HG03280 (cell line): Measurements from ENCODE around the gene IL4R.

Experiments
- ATAC-seq: cut with Tn5 transposase; IDR thresholded peaks from one replicate; pipeline ENCODE4 v1.9.1; 2021; ENCODE audit warnings: mild to moderate bottlenecking, moderate library complexity; ENCODE audit not compliant: unreplicated experiment

IL4R gene

DNA sequence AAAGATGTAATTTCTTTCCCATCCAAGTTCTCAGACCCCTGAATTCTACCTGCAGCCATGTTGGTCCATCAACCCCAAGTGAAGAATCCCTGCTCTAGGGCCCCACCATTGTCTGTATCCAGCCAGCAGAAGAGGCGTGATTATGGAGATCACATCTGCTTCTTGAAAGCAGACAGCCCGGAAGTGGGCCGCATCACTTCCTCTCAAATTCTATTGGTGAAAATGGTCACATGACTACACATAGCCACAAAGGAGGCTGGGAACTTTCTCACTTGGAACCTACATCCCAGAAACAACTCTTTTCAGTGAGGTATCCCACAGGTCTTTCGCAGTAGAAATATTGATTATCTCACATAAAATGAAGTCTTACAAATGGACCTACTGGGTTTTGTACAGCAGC lies 40.1 kb downstream of the IL4R start:
- ATAC-seq, result no peak

DNA sequence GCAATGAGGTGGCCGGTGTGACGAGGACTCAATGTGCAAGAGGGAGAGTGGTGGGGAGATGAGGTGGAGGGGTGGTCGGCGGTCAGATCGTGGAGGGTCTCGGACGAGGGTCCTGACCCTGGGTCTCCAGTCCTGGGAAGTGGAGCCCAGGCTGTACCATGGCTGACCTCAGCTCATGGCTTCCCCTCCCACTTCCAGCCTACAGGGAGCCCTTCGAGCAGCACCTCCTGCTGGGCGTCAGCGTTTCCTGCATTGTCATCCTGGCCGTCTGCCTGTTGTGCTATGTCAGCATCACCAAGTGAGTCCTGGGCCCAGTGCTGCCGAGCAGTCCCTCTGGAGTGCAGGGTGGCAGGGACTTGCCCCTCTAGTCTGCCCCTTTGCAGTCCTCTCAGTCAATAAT lies 41.8 kb downstream of the IL4R start:
- ATAC-seq, result no peak

DNA sequence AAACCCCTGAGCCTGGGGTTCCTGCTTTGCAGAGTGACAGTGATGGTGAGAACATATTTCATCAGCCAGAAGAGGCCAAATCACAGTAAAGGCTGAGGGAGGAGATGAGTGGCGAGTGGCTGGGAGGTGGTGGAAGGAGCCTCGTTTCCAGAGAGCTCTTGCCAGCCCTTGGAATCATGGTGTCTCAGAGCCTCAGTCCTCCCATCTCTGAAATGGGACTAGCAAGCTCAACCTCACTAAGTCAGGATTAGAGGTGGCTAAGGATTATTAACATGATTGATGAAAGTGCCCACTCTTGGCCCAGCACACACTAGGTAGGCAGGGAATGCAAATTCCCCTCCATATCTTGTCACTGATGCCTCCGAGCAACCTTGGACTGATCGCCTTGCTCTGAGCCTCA lies 43.0 kb downstream of the IL4R start:
- no peak for ATAC-seq

DNA sequence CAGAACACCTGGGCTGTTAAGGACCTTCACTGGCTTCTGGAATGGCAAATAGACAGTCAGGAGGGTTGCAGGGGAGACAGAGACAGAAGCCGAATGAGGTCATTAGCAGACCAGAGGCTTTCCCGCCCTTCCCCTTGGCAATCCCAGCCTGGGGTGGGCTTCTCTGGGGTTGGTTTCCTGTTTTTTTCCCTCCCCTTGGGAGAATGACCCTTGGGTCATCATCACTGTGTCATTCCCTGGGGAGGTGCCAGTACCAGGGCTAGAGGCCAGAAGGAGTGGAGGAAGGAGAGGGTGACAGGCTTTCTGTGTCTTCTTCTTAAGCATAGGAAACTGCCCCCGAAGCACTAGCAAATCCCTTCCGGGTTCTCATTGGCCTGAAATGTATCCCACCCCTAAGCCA lies 45.3 kb downstream of the IL4R start:
- ATAC-seq, result no peak

DNA sequence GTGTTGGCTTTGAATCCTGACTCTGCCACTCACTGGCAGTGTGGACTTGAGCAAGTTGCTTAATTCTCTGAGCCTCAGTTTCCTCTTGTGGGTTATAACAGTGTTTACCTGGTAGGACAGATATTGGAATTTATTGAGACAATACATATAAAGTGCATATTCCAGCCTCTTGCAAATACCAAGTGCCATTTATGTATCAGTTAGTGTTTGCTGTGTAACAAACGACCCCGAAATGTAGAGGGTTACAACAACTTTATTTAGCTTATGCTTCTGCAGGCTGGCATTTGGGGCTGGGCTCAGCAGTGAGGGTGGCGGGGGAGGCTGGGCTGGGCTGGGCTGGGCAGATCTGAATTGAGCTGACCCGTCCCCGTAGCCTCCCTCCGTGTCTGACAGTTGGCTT lies 45.8 kb downstream of the IL4R start:
- ATAC-seq, result no peak

DNA sequence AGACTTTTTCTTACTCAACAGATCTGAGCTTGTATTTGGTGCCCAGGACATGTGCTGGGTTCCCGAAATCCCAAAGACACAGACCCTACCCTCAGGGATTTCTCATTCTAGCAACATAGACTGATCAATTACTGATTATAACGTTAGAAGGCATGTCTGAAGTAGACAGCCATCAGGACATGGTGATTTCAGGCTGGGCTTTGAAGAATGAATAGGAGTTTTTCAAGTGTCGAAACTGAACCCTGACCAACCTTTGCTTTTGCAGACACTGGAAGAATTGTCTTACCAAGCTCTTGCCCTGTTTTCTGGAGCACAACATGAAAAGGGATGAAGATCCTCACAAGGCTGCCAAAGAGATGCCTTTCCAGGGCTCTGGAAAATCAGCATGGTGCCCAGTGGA lies 48.2 kb downstream of the IL4R start:
- no peak for ATAC-seq

DNA sequence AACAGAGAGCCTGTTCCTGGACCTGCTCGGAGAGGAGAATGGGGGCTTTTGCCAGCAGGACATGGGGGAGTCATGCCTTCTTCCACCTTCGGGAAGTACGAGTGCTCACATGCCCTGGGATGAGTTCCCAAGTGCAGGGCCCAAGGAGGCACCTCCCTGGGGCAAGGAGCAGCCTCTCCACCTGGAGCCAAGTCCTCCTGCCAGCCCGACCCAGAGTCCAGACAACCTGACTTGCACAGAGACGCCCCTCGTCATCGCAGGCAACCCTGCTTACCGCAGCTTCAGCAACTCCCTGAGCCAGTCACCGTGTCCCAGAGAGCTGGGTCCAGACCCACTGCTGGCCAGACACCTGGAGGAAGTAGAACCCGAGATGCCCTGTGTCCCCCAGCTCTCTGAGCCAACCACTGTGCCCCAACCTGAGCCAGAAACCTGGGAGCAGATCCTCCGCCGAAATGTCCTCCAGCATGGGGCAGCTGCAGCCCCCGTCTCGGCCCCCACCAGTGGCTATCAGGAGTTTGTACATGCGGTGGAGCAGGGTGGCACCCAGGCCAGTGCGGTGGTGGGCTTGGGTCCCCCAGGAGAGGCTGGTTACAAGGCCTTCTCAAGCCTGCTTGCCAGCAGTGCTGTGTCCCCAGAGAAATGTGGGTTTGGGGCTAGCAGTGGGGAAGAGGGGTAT lies 48.9 kb downstream of the IL4R start:
- no peak for ATAC-seq

DNA sequence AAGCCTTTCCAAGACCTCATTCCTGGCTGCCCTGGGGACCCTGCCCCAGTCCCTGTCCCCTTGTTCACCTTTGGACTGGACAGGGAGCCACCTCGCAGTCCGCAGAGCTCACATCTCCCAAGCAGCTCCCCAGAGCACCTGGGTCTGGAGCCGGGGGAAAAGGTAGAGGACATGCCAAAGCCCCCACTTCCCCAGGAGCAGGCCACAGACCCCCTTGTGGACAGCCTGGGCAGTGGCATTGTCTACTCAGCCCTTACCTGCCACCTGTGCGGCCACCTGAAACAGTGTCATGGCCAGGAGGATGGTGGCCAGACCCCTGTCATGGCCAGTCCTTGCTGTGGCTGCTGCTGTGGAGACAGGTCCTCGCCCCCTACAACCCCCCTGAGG lies 49.5 kb downstream of the IL4R start:
- no peak for ATAC-seq

DNA sequence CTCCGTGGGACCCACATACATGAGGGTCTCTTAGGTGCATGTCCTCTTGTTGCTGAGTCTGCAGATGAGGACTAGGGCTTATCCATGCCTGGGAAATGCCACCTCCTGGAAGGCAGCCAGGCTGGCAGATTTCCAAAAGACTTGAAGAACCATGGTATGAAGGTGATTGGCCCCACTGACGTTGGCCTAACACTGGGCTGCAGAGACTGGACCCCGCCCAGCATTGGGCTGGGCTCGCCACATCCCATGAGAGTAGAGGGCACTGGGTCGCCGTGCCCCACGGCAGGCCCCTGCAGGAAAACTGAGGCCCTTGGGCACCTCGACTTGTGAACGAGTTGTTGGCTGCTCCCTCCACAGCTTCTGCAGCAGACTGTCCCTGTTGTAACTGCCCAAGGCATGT lies 50.0 kb downstream of the IL4R start:
- ATAC-seq, result no peak

DNA sequence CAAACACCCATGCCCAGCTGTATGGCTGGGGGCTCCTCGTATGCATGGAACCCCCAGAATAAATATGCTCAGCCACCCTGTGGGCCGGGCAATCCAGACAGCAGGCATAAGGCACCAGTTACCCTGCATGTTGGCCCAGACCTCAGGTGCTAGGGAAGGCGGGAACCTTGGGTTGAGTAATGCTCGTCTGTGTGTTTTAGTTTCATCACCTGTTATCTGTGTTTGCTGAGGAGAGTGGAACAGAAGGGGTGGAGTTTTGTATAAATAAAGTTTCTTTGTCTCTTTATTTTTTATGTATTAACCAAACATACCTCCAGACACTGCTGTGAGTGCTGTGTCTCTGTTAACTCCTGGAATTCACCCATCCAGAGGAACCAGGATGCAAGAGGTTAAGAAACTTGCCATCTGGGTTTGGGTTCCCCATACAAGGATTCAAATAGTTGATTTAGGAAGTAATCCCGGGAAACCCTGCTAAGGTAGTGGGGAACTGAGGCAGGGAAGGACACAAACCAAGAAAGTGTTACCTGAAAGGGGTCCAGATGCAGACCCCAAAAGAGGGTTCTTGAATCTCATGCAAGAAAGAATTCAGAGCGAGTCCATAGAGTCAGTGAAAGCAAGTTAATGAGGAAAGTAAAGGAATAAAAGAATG lies 50.8 kb downstream of the IL4R start:
- no peak for ATAC-seq

DNA sequence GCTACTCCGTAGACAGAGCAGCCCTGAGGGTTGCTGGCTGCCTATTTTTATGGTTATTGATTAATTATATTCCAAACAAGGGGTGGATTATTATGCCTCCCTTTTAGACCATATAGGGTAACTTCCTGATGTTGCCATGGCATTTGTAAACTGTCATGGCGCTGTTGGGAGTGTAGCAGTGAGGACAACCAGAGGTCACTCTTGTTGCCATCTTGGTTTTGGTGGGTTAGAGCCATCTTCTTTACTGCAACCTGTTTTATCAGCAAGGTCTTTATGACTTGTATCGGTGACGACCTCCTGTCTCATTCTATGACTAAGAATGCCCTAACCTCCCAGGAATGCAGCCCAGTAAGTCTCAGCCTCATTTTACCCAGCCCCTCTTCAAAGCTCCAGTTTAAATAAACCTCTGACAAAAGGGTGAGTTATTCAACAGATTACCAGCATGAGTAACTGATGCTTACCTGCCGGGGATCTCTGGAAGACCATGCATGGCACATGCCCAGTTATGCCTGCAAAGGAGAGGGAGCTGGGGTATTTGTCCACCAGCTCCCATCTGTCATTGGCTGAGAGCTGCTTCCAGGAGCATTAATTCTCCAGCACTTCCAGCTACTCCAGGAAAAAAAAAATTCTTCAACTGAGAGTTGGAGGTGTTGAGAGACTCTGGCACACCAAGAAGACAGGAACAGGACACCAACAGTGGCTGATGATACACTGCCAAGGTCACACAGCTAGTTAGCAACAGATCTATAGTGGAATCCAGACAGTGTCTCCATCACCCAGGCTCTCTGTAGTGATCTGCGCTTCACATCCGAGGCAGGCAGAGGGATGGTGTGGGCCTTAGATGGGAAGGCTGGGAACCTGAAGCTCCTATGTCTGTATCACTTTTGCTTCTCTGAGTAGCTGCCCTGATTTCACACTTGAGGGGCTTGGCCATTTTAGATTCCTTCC lies 51.6 kb downstream of the IL4R start:
- no peak for ATAC-seq

DNA sequence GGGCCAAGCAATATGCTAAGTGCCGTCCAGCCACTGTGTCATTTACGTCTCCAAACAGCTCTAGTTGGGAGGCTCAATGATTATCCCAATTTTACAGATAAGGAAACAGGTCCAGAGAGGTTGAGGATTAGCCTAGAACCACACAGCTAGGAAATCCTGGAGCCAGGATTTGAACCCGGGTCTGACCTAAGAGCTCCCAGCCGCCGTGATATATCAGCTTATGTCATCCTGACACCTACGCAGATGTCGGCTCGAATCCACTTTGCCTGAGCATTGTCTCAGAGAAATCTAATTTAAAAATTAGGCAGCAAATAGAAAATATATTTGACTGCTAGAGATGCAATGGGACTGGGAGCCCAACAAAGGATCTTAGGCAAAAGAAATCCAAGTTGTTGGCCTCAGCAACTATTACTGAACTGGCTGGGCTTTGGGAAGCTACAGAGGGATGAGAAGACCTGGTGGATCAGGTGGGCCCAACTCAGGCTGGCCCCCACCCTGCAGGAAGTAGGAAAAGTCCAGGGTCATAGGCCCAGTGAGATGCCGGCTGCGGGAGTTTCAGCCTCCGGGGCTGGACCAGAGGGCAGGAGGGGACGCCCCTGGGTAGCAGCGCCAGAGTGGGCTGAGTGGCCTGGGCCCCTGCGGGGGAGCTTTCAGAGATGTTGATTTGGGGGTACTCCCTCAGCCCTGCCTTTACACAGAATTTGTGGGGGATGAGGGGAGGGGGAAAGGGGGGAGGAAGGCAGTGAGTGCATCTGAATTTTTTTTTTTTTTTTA lies 53.1 kb downstream of the IL4R start:
- peak; percentile 17 for ATAC-seq

DNA sequence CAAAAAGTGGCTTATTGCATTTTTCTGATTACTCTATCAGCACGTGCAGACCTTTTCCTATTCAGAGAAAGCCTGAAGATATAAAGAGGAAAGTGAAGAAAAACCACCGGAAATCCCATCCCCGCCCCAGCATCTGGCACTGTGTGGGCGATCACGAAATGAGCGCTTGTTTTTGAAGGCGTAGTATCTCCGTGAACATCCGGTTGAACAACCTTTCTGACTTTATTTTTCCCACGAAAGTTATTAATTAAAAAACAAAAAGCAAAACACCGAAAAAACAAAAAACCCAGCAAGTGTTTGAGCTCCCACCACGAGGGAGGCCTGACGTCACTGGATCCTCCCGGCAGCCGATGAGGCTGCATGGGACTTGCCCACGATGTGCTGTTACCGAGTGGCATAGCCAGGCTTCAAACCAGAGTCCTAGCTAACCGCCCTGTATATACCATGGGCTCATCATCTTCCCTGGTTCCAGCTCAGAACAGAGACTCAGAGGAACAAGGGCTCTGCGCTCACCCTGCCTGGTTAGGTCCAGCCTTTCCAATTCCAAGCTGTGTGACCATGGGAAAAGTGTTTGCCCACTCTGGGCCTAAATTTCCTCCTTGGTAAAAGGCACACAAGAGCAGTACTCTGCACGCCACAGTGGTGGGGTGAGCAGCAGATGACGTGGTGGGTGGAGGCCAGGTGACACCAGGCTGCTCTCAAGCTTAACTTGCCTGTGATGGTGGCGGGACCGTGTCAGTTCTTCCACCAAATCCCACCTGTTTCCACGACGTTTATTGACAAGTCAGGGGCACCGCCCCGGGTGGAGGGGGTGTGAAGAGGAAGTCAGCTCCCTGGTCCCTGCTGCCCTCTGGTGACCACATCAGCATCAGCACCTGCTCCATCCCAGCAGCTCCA lies 53.9 kb downstream of the IL4R start:
- ATAC-seq, result peak; percentile 62

DNA sequence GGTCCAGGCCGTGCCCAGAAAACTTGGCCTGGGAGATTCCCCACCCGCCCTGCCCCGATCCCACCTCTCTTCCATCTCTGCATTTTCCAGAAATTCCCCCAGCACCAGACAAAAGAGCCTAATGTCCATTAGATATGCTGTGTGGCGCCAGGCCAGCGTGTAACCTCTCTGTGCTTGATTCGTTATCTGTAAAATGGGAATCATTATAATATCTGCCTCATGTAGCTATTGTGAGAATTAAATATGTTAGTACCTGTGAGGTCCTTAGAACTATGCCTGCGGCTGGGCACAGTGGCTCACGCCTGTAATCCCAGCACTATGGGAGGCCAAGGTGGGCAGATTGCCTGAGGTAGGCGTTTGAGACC lies 54.6 kb downstream of the IL4R start:
- no peak for ATAC-seq

DNA sequence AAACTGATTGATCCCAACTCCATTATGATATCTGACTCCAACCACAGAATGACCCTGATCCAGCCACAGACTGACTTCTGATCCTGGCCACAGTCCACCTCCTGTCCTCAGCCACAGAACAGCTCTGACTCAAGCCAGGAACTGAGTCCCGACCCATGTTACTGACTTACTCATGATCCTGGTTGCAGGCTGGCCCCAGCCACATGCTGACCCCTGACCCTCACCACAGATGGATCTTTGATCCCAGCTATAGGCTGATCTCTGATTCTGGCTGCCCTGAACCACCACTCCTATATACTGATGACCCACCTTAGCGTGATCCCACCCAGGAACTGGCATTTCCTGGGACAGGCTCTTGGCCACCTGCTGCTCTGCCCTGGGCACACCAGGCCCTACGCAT lies 56.0 kb downstream of the IL4R start:
- ATAC-seq, result no peak

DNA sequence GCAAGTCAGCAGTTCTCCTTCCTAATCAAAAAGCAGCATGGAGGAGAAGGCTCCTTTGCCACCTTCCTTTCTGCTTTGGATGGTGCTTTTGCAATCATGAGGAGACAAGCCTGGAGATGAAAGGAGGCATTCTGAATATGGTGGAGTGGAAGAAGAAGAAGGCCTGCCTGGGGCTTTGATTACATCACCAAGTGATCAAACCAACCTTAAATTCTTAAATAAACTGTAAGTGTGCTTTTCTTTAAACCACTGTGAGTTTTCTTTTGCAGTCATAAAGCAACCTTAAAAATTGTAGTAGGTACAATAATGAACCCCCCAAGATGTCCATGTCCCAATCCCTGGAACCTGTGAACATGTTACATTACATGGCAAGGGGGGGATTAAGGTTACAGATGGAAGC lies 56.5 kb downstream of the IL4R start:
- no peak for ATAC-seq

DNA sequence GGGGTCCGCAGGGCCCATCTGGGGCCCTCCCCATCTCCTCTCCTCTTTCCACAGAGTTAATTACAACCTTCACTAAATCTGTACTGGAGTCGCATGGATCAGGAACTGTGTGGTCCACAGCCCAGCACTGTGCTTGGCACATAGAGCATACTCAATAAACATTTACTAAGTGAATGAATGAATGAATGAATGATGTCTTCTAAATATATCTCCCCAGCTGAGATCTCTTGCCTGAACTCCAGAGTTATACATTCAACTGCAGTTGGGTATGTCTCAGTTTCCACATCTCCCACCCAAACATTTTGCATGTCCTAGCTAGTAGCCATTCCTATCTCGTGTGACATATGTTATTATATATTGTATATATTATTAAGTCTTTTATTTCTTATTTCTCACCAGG lies 59.5 kb downstream of the IL4R start:
- no peak for ATAC-seq

DNA sequence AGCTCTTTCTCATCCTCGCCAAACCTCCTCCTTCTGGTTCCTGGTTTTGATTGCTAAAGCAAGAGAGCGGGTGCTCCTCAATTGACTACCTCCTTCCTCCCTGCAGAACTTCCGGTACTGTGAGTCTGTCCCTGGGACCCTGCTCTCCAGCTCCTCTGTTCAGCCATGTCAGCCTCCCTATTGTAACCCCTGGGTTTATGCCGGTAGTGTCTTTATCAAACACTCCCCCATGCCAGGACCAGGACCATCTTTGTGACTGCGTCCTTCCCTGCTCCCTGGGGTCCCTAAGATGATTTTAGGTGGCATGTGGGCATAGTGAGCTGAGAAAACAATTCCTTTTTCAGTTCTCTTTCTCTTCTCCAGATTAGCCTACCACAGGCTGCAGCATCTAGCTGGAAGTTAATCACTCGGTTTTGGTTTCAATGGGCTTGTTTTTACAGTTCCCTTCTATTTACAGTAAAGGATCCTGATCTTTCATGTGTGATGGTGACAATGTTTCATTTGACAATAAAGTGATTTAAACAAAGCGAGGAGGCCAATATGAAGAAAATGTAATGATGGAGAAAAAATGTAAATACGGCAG lies 60.5 kb downstream of the IL4R start:
- peak; percentile 19 for ATAC-seq

DNA sequence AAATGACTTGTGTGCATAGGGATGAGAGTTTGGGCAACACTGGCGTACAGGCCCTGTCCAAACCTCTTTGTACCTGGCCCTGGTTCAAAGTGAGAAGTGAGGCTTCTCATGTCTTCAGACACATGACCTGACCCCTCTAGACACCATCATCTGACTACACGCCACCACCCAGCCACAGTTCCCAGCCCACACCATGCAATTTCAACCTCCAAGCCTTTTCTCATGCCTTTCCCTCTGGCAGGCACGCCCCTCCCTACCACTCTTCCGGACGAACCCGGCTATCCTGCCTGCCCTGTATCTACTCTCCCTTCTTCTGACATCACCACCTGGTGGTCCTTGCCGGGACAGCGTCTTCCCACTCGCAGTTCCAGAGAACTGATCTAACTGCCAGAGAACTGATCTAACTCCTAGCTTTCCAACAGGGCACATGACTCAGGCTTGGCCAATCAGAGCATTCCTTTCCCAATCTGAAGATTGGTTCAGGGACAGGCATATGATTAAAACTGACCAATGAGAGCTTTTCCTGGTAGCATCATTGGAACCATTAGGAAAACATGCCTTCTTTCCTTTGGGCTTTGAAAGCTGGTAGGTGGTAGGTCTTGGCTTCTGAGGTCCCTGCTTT lies 61.1 kb downstream of the IL4R start:
- peak; percentile 48 for ATAC-seq
